WTC11 (cell line): Measurements from ENCODE around the gene IGLL5. TPM values are rescaled to one million over a fixed set of nuclear protein-coding genes. Genes with fewer than 3 reads are reported as not detected.

Source experiments
- ATAC-seq: fragments of 200-7000 bp; cut with Tn5 transposase; 2 replicates; pipeline ENCODE4 v1.10.0; 2021; ENCODE audit warnings: mild to moderate bottlenecking, moderate library complexity
- CTCF ChIA-PET: fragments of 300-600 bp; sonication (Branson Sonifier 250); formaldehyde crosslinking; loops from one replicate; lab custom pipeline; 2021; ENCODE audit warnings: antibody characterized with exemption; lab: Charles Lee
- POLR2A ChIA-PET: fragments of 350-600 bp; sonication (Branson Sonifier 250); formaldehyde crosslinking; loops from one replicate; lab custom pipeline; 2021; ENCODE audit warnings: antibody characterized with exemption; lab: Charles Lee
- DNase-seq: peaks from one replicate; pipeline ENCODE4 v3.0.0; 2021; ENCODE audit warnings: low spot score
- H3K27ac Mint-ChIP-seq: 2 replicates; pipeline ENCODE4 v1.8.0; 2021; ENCODE audit warnings: mixed read lengths
- H3K27me3 Mint-ChIP-seq: 2 replicates; pipeline ENCODE4 v1.8.0; 2021; ENCODE audit warnings: low read depth, mild to moderate bottlenecking, moderate library complexity, mixed read lengths
- H3K36me3 Mint-ChIP-seq: 2 replicates; pipeline ENCODE4 v1.8.0; 2021; ENCODE audit warnings: mixed read lengths
- H3K4me1 Mint-ChIP-seq: 2 replicates; pipeline ENCODE4 v1.8.0; 2022; ENCODE audit warnings: mixed read lengths
- H3K4me3 Mint-ChIP-seq: 2 replicates; pipeline ENCODE4 v1.8.0; 2021; ENCODE audit warnings: mild to moderate bottlenecking, moderate library complexity, mixed read lengths
- H3K9me3 Mint-ChIP-seq: 2 replicates; pipeline ENCODE4 v1.8.0; 2021; ENCODE audit warnings: mixed read lengths
- ATF6 ChIP-seq: sonication (generic); formaldehyde crosslinking; IDR thresholded peaks from 2 replicates; pipeline ENCODE4 v1.8.1; 2023; ENCODE audit warnings: mild to moderate bottlenecking, missing genetic modification reagents
- CBFB ChIP-seq: sonication (generic); formaldehyde crosslinking; IDR thresholded peaks from 2 replicates; pipeline ENCODE4 v1.8.1; 2022; ENCODE audit warnings: mild to moderate bottlenecking, low read depth, missing genetic modification reagents
- CDX4 ChIP-seq: fragments of 250-450 bp; sonication (Bioruptor Pico); IDR thresholded peaks from 2 replicates; pipeline ENCODE4 v1.9.0; 2021; ENCODE audit warnings: moderate library complexity, mild to moderate bottlenecking, inconsistent platforms, borderline replicate concordance
- CREB1 ChIP-seq: sonication (generic); formaldehyde crosslinking; IDR thresholded peaks from 2 replicates; pipeline ENCODE4 v1.8.0; 2023; ENCODE audit warnings: mild to moderate bottlenecking, missing genetic modification reagents
- E2F5 ChIP-seq: sonication (generic); formaldehyde crosslinking; IDR thresholded peaks from 2 replicates; pipeline ENCODE4 v1.8.1; 2022; ENCODE audit warnings: mild to moderate bottlenecking, moderate library complexity, missing genetic modification reagents
- ELF4 ChIP-seq: sonication (generic); formaldehyde crosslinking; IDR thresholded peaks from 2 replicates; pipeline ENCODE4 v1.8.1; 2022; ENCODE audit warnings: low read depth, mild to moderate bottlenecking, moderate library complexity, missing genetic modification reagents
- HMGXB4 ChIP-seq: sonication (generic); formaldehyde crosslinking; IDR thresholded peaks from 2 replicates; pipeline ENCODE4 v1.8.1; 2023; ENCODE audit warnings: mild to moderate bottlenecking, moderate library complexity, missing genetic modification reagents
- IRF1 ChIP-seq: sonication (generic); formaldehyde crosslinking; IDR thresholded peaks from 2 replicates; pipeline ENCODE4 v1.8.0; 2023; ENCODE audit warnings: missing genetic modification reagents
- JAZF1 ChIP-seq: fragments of 250-450 bp; sonication (Bioruptor Pico); IDR thresholded peaks from 2 replicates; pipeline ENCODE4 v1.9.0; 2021; ENCODE audit warnings: moderate library complexity, mild to moderate bottlenecking, inconsistent platforms
- KAT7 ChIP-seq: sonication (generic); formaldehyde crosslinking; IDR thresholded peaks from 2 replicates; pipeline ENCODE4 v1.8.1; 2023; ENCODE audit warnings: missing genetic modification reagents, mild to moderate bottlenecking, borderline replicate concordance
- PRDM15 ChIP-seq: sonication (generic); formaldehyde crosslinking; IDR thresholded peaks from 2 replicates; pipeline ENCODE4 v1.8.0; 2022; ENCODE audit warnings: missing genetic modification reagents
- RELA ChIP-seq: sonication (generic); formaldehyde crosslinking; IDR thresholded peaks from 2 replicates; pipeline ENCODE4 v1.8.1; 2022; ENCODE audit warnings: missing genetic modification reagents, mild to moderate bottlenecking, borderline replicate concordance
- SMAD3 ChIP-seq: sonication (generic); formaldehyde crosslinking; IDR thresholded peaks from 2 replicates; pipeline ENCODE4 v1.8.0; 2022; ENCODE audit warnings: missing genetic modification reagents, mild to moderate bottlenecking, borderline replicate concordance
- USF1 ChIP-seq: sonication (generic); formaldehyde crosslinking; IDR thresholded peaks from 2 replicates; pipeline ENCODE4 v1.8.0; 2022; ENCODE audit warnings: mild to moderate bottlenecking, missing genetic modification reagents
- total RNA-seq: library from RNA; stranded (reverse); gene quantifications from 3 replicates; pipeline ENCODE4 v1.2.3, GENCODE V29; 2021

The IGLL5 gene
- total RNA-seq, 1 experiment from 2014 or later, result not detected

GRCh38 chr22:22920104-22920654, 32.6 kb downstream of the IGLL5 start:
- no peak overlapping the region for H3K4me3 Mint-ChIP-seq
- TF ChIP-seq CDX4 (CRISPR knock-in tag), result no peak
- TF ChIP-seq SMAD3, result no peak
- TF ChIP-seq USF1 (CRISPR knock-in tag), result no peak
- TF ChIP-seq HMGXB4 (CRISPR knock-in tag), result no peak
- TF ChIP-seq CBFB (CRISPR knock-in tag), result no peak
- no peak for TF ChIP-seq PRDM15
- TF ChIP-seq IRF1, result no peak
- no peak for TF ChIP-seq ELF4
- no peak for TF ChIP-seq ATF6 (CRISPR knock-in tag)
- TF ChIP-seq JAZF1, result no peak
- no peak for TF ChIP-seq E2F5 (CRISPR knock-in tag)
- TF ChIP-seq CREB1, result no peak
- no peak for TF ChIP-seq RELA (CRISPR knock-in tag)
- TF ChIP-seq KAT7 (CRISPR knock-in tag), result no peak
- peaks cover 78% of the 10 kb centered on the region for H3K27me3 Mint-ChIP-seq
- ChIA-PET CTCF (no interaction called here), POLR2A (no interaction called here)
- H3K27ac Mint-ChIP-seq, result no peak overlapping the region
- no peak for ATAC-seq
- peaks cover 5% of the 10 kb centered on the region; the same call in 1 of the 2 replicates for H3K9me3 Mint-ChIP-seq
- peaks cover 3% of the 10 kb centered on the region for H3K4me1 Mint-ChIP-seq
- DNase-seq, result no peak
- H3K36me3 Mint-ChIP-seq, result no peaks in the 10 kb centered on the region
